BJ (cell line): ENCODE measurements around the gene RAVER2. TPM values are rescaled to one million over a fixed set of nuclear protein-coding genes. Genes with fewer than 3 reads are reported as not detected.

Source experiments
- CTCF ChIA-PET: fragments of 350-600 bp; formaldehyde crosslinking; extraction: SDS; loops from one replicate; lab custom pipeline; 2021; ENCODE audit warnings: antibody characterized with exemption, inconsistent platforms; lab: Yijun Ruan, JAX
- POLR2A ChIA-PET: fragments of 300-600 bp; sonication (Branson Sonifier 250); formaldehyde crosslinking; extraction: SDS; loops from one replicate; lab custom pipeline; 2021; ENCODE audit warnings: antibody characterized with exemption; lab: Charles Lee
- DNase-seq: peaks from one replicate; pipeline ENCODE4 v3.0.0-alpha.2; 2011; ENCODE audit warnings: low read depth
- H3K27me3 ChIP-seq: 2 replicates; pipeline ENCODE4 v1.6.0; 2011; ENCODE audit warnings: low read length; ENCODE audit not compliant: control insufficient read depth, insufficient read depth
- H3K36me3 ChIP-seq: 2 replicates; pipeline ENCODE4 v1.5.1; 2011; ENCODE audit warnings: low read length; ENCODE audit not compliant: control insufficient read depth, insufficient read depth
- H3K4me3 ChIP-seq: 2 replicates; pipeline ENCODE4 v1.5.1; 2011; ENCODE audit warnings: low read depth, mild to moderate bottlenecking, control low read depth, low read length
- CTCF ChIP-seq: IDR thresholded peaks from 2 replicates; pipeline ENCODE4 v1.5.1; 2011; ENCODE audit warnings: low read depth, mild to moderate bottlenecking, control low read depth, inconsistent platforms, low read length, moderate library complexity; ENCODE audit not compliant: insufficient read depth
- polyA plus RNA-seq: library from polyadenylated mRNA; depleted of rRNA; stranded (reverse); fragments of >200 nt; gene quantifications from 2 replicates; pipeline ENCODE4 v1.2.3, GENCODE V29; 2011

RAVER2 gene
- polyA plus RNA-seq, 1 experiment: 2.9 TPM

- TF ChIP-seq CTCF: no peak
Observed at GRCh38 chr1:64872067-64872466, 127.2 kb downstream of the RAVER2 start.

GRCh38 chr1:64873576-64873975 lies 128.7 kb downstream of the RAVER2 start:
- ChIA-PET POLR2A (no interaction called here), CTCF (no interaction called here)
- no peak for DNase-seq
- Histone ChIP-seq H3K27me3 (no peaks in the 10 kb centered on the region), H3K4me3 (no peak overlapping the region), H3K36me3 (peaks cover 26% of the 10 kb centered on the region)
- no peak for TF ChIP-seq CTCF

More at GRCh38 chr1:64872067-64872466, 127.2 kb downstream of the RAVER2 start:
- H3K4me3 ChIP-seq: no peak overlapping the region
- ChIA-PET POLR2A (no interaction called here), CTCF (no interaction called here)
- H3K36me3 ChIP-seq: peaks cover 26% of the 10 kb centered on the region
- no peak for DNase-seq
- H3K27me3 ChIP-seq: no peaks in the 10 kb centered on the region

- Histone ChIP-seq H3K27me3 (no peaks in the 10 kb centered on the region), H3K36me3 (peaks cover 21% of the 10 kb centered on the region), H3K4me3 (no peak overlapping the region)
- POLR2A ChIA-PET: no interaction called here
- DNase-seq: no peak
- CTCF ChIA-PET: interaction anchor here (1.3 kb wide), 1 partner anchor 13 kb away, joined by 3 read pairs; no protein-coding TSS in a partner anchor
- TF ChIP-seq CTCF: no peak
Observed at GRCh38 chr1:64874666-64875065, 129.8 kb downstream of the RAVER2 start.

- TF ChIP-seq CTCF: no peak
- no peak overlapping the region for H3K4me3 ChIP-seq
- no peaks in the 10 kb centered on the region for H3K27me3 ChIP-seq
- no peak for DNase-seq
- POLR2A ChIA-PET: no interaction called here
- CTCF ChIA-PET: interaction anchor here (1.3 kb wide), 1 partner anchor 13 kb away, joined by 3 read pairs; no protein-coding TSS in a partner anchor
- H3K36me3 ChIP-seq: peaks cover 20% of the 10 kb centered on the region
Observed at GRCh38 chr1:64875101-64875500, 130.2 kb downstream of the RAVER2 start.

- no peak for DNase-seq
- CTCF ChIA-PET: interaction anchor here (1.3 kb wide), 1 partner anchor 14 kb away, joined by 3 read pairs; no protein-coding TSS in a partner anchor
- Histone ChIP-seq H3K27me3 (no peaks in the 10 kb centered on the region), H3K4me3 (no peak overlapping the region), H3K36me3 (peaks cover 20% of the 10 kb centered on the region)
- POLR2A ChIA-PET: no interaction called here
- no peak for TF ChIP-seq CTCF
Observed at GRCh38 chr1:64875606-64876005, 130.7 kb downstream of the RAVER2 start.
